Ascending aorta (tissue), 2 donors: ENCODE results near the gene P2RX2. TPM values are rescaled to one million over a fixed set of nuclear protein-coding genes. Genes with fewer than 3 reads are reported as not detected.

Experiments used
- DNase-seq, 2 donors: peaks; one replicate each; pipeline ENCODE4 v3.0.0-alpha.2; 2019; ENCODE audit warnings: low spot score in 2 of 2
- H3K27ac ChIP-seq, 2 donors: fragments of 200-600 bp; sonication (generic); one replicate each; pipeline ENCODE4 v1.5.1; 2016 to 2017; ENCODE audit warnings: mild to moderate bottlenecking in 1 of 2
- H3K27me3 ChIP-seq: fragments of 200-600 bp; sonication (generic); one replicate; pipeline ENCODE4 v1.5.1; 2017
- H3K36me3 ChIP-seq, 2 donors: fragments of 200-600 bp; sonication (generic); one replicate each; pipeline ENCODE4 v1.5.1; 2016
- H3K4me1 ChIP-seq, 2 donors: fragments of 200-600 bp; sonication (generic); one replicate each; pipeline ENCODE4 v1.5.1; 2016 to 2017; ENCODE audit warnings: mild to moderate bottlenecking in 1 of 2
- H3K4me3 ChIP-seq, 2 donors: fragments of 200-600 bp; sonication (generic); one replicate each; pipeline ENCODE4 v1.5.1; 2016 to 2017; ENCODE audit warnings: mild to moderate bottlenecking in 1 of 2
- H3K9me3 ChIP-seq, 2 donors: fragments of 200-600 bp; sonication (generic); one replicate each; pipeline ENCODE4 v1.5.1; 2016
- CTCF ChIP-seq, 3 experiments: fragments of 200-600 bp in 2 of 3; fragments of 450-650 bp in 1 of 3; sonication (generic) in 2 of 3; IDR thresholded peaks; one replicate each; pipeline ENCODE4 v1.5.1; 2016 to 2019; ENCODE audit warnings: antibody characterized with exemption in 3 of 3, mild to moderate bottlenecking in 1 of 3, moderate library complexity in 1 of 3
- intact Hi-C: fragments of 100-400 bp; cut with DNase I; formaldehyde crosslinking; loops from one replicate; pipeline ENCODE4 v1.15.1; 2023
- total RNA-seq: library from RNA; depleted of rRNA; stranded (reverse); fragments of >200 nt; gene quantifications from one replicate; pipeline ENCODE4 v1.1.0, GENCODE V29; 2016

Gene P2RX2
- not detected for total RNA-seq

- H3K27ac ChIP-seq, result no peak within 1 kb of the TSS
- TF ChIP-seq CTCF (IDR thresholded peaks at IDR 0.05), result no peak
- H3K4me1 ChIP-seq, result peaks cover 3 to 4% of the 10 kb centered on the region in 2 donors
- intact Hi-C loops, result no loop called here
- H3K27me3 ChIP-seq, result peaks cover 26% of the 10 kb centered on the region
- no peak for DNase-seq
- peak within 1 kb of the TSS in 1 of 2 donors; percentile 16 for H3K4me3 ChIP-seq
- peaks cover 3 to 6% of the 10 kb centered on the region in 2 donors for H3K9me3 ChIP-seq
- H3K36me3 ChIP-seq, result peaks cover 0 to 2% of the 10 kb centered on the region in 2 donors
These were observed at the start of gene P2RX2 for GRCh38 chr12:132618683-132619043. P2RX2 (plus strand) TSS chr12:132618776; CDS start chr12:132618817, 41 bp downstream.

DNA sequence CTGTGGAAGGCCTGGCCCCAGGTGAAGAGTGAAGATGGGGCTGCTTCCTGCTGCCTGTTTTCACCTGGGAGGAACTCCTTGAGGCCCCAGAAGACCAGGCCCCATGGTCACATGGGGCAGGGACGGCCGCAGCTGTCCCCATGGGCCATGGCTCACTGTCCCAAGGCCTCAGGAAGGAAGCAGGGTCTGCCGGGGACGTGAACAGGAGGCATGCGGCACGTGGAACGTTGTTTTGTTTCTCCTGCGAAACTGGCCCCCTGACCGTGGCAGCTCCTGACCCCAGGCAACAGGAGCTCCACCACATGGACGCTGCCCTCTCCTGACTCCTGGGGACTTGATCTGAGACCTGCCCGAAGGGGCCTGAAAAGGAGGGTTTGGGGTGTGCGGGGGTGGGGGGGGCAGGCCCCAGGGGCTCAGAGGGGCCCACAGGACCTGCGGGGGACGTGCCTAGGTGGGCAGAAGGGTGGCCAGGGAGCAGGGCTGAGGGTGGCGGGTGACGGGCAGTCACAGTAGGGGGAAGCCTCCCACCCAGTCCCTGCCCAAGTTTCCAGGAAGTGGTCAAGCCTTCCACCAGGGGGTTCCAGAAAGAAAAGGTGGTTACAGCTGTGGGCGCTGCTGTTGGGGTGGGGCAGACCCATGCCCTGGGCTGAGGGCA, 49.6 kb upstream of the P2RX2 start:
- Histone ChIP-seq H3K27ac (no peak overlapping the region), H3K4me3 (no peak overlapping the region), H3K36me3 (peaks cover 19 to 34% of the 10 kb centered on the region in 2 donors), H3K4me1 (no peaks in the 10 kb centered on the region), H3K27me3 (no peaks in the 10 kb centered on the region), H3K9me3 (no peaks in the 10 kb centered on the region)
- intact Hi-C loops, result no loop called here
- no peak for TF ChIP-seq CTCF (IDR thresholded peaks at IDR 0.05)
- DNase-seq, result no peak

- intact Hi-C loops, result no loop called here
- DNase-seq, result no peak
- Histone ChIP-seq H3K4me1 (no peaks in the 10 kb centered on the region), H3K27me3 (no peaks in the 10 kb centered on the region), H3K9me3 (no peaks in the 10 kb centered on the region), H3K27ac (no peak overlapping the region), H3K4me3 (no peak overlapping the region), H3K36me3 (peaks cover 29 to 45% of the 10 kb centered on the region in 2 donors)
- TF ChIP-seq CTCF (IDR thresholded peaks at IDR 0.05), result no peak
These were observed 48.6 kb upstream of the P2RX2 start for GRCh38 chr12:132569856-132570480.

DNA sequence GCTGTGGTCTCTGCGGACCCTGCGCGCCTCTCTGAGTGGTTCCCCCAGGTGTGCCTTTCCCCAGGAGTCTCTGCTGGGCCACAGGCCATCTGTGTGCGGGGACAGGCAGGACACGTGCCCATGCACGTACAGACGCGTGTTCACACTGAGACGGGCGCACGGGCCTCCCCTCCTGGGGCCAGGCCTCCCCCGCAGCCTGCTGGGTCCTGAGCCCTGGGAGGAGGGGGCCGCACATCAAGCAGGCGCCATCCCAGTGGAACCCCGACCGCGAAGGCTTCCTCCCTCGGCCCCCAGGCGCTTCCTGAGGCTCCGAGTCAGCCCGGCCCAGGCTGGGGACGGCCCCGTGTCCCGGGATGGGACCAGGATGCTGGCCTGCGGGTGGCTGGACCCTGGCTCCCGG, 47.9 kb upstream of the P2RX2 start:
- no peak for DNase-seq
- Histone ChIP-seq H3K36me3 (peaks cover 32 to 45% of the 10 kb centered on the region in 2 donors), H3K9me3 (no peaks in the 10 kb centered on the region), H3K4me1 (no peaks in the 10 kb centered on the region), H3K27me3 (no peaks in the 10 kb centered on the region), H3K4me3 (no peak overlapping the region), H3K27ac (no peak overlapping the region)
- no peak for TF ChIP-seq CTCF (IDR thresholded peaks at IDR 0.05)
- intact Hi-C loops, result no loop called here

DNA sequence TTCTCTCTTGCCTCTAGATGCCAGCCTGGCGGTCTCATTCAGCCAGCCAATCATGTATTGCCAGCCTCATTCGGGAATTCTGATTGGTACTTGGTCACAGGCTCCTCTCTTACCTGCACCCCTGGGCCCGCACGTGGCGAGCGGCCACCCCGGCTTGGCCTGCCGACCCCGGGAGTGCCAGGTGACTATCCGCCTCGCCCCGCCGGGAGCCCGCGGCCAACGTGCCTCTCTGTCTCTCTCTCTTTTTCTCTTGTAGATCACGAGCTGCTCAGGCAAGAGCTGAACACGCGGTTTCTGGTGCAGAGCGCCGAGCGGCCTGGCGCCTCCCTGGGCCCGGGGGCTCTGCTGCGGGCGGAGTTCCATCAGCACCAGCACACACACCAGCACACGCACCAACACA, 47.5 kb upstream of the P2RX2 start:
- intact Hi-C loops, result no loop called here
- Histone ChIP-seq H3K27me3 (no peaks in the 10 kb centered on the region), H3K36me3 (peaks cover 32 to 45% of the 10 kb centered on the region in 2 donors), H3K4me1 (no peaks in the 10 kb centered on the region), H3K4me3 (no peak overlapping the region), H3K27ac (no peak overlapping the region), H3K9me3 (no peaks in the 10 kb centered on the region)
- no peak for TF ChIP-seq CTCF (IDR thresholded peaks at IDR 0.05)
- DNase-seq, result no peak
